Lower leg skin (tissue), 4 donors: ENCODE results near the gene APP. TPM values are rescaled to one million over a fixed set of nuclear protein-coding genes. Genes with fewer than 3 reads are reported as not detected.

Source experiments
- DNase-seq, 2 donors: peaks; one replicate each; pipeline ENCODE4 v3.0.0-alpha.2; 2019; ENCODE audit warnings: low spot score in 2 of 2
- H3K4me3 ChIP-seq: fragments of 200-600 bp; sonication (generic); 2 replicates; pipeline ENCODE4 v1.5.1; 2017; ENCODE audit warnings: mild to moderate bottlenecking, low read depth; ENCODE audit not compliant: poor library complexity, severe bottlenecking
- CTCF ChIP-seq, 3 donors: fragments of 450-650 bp; IDR thresholded peaks; one replicate each; pipeline ENCODE4 v1.5.1; 2016; ENCODE audit warnings: antibody characterized with exemption in 3 of 3, mild to moderate bottlenecking in 3 of 3, moderate library complexity in 2 of 3
- POLR2A ChIP-seq, 2 donors: fragments of 450-650 bp; IDR thresholded peaks; one replicate each; pipeline ENCODE4 v1.6.1; 2016 to 2017; ENCODE audit warnings: antibody characterized with exemption in 2 of 2, mild to moderate bottlenecking in 1 of 2, moderate library complexity in 1 of 2
- WGBS, 2 donors: methylation state at CpG; one replicate each; pipeline ENCODE4 v1.1.5; 2018; 5-methylcytosine and 5-hydroxymethylcytosine counted together
- intact Hi-C: fragments of 100-400 bp; cut with DNase I; formaldehyde crosslinking; loops from one replicate; pipeline ENCODE4 v1.15.0; 2023; ENCODE audit warnings: low total_unique reads
- total RNA-seq, 4 donors: library from RNA; depleted of rRNA; stranded (reverse); fragments of >200 nt; gene quantifications; one replicate each; pipeline ENCODE4 v1.1.0, GENCODE V29; 2016

Gene APP
- total RNA-seq, 4 donors from 2014 or later, result 240 to 403 (median 331) TPM

- intact Hi-C loops, result no loop called here
- WGBS, 2 donors, result 62 to 65% methylated on average over 4 of the region's 4 CpGs
- no peak for DNase-seq
- TF ChIP-seq CTCF (IDR thresholded peaks at IDR 0.05), result no peak
- no peak for TF ChIP-seq POLR2A (IDR thresholded peaks at IDR 0.05)
- no peak overlapping the region for H3K4me3 ChIP-seq
Measured at GRCh38 chr21:26061437-26061836, 109.1 kb downstream of the APP start.

- H3K4me3 ChIP-seq, result no peak overlapping the region
- DNase-seq, result no peak
- TF ChIP-seq CTCF (IDR thresholded peaks at IDR 0.05) (no peak), POLR2A (IDR thresholded peaks at IDR 0.05) (no peak)
- intact Hi-C loops, result no loop called here
- WGBS, 2 donors, result 86 to 87% methylated on average over 7 of the region's 7 CpGs
Measured at GRCh38 chr21:26060335-26061115, 110.0 kb downstream of the APP start.

GRCh38 chr21:26057477-26058170 is 112.9 kb downstream of the APP start:
- TF ChIP-seq CTCF (IDR thresholded peaks at IDR 0.05), result no peak
- no peak for TF ChIP-seq POLR2A (IDR thresholded peaks at IDR 0.05)
- intact Hi-C loops, result no loop called here
- DNase-seq, result no peak
- WGBS, 2 donors, result 88 to 91% methylated on average over 6 of the region's 6 CpGs
- no peak overlapping the region for H3K4me3 ChIP-seq

- H3K4me3 ChIP-seq, result no peak overlapping the region
- DNase-seq, result no peak
- no peak for TF ChIP-seq CTCF (IDR thresholded peaks at IDR 0.05)
- intact Hi-C loops, result no loop called here
- 61 to 71% methylated on average over 5 of the region's 5 CpGs for WGBS, 2 donors
Measured at GRCh38 chr21:26055841-26056264, 114.7 kb downstream of the APP start.

GRCh38 chr21:26055010-26055409 is 115.6 kb downstream of the APP start:
- WGBS, 2 donors, result 17 to 25% methylated on average over 2 of the region's 2 CpGs
- DNase-seq, result no peak
- no peak overlapping the region for H3K4me3 ChIP-seq
- TF ChIP-seq CTCF (IDR thresholded peaks at IDR 0.05) (no peak), POLR2A (IDR thresholded peaks at IDR 0.05) (no peak)
- intact Hi-C loops, result no loop called here
